ENCODE results near the gene PROX1.
A peak's percentile ranks its signal among the peaks of the same experiment; 100 is the strongest.

PROX1 gene

GRCh38 chr1:213987927-213988506 is at the start of gene PROX1:
Gene PROX1, plus strand, starts transcription at chr1:213987973. Its CDS starts 8,563 bp downstream, at chr1:213996536.
- DNase-seq (ENCODE audit: low read depth, low spot score), result peak; percentile 25

GRCh38 chr1:213938776-213939175 is 49.0 kb upstream of the PROX1 start:
- no peak for DNase-seq (ENCODE audit: low read depth, low spot score)

- DNase-seq (ENCODE audit: low read depth, low spot score), result no peak
Measured at GRCh38 chr1:213939888-213940287, 47.9 kb upstream of the PROX1 start.

GRCh38 chr1:213940947-213941346 is 46.8 kb upstream of the PROX1 start:
- no peak for DNase-seq (ENCODE audit: low read depth, low spot score)

- DNase-seq (ENCODE audit: low read depth, low spot score), result no peak
Measured at GRCh38 chr1:213942061-213942460, 45.7 kb upstream of the PROX1 start.

- DNase-seq (ENCODE audit: low read depth, low spot score), result no peak
Measured at GRCh38 chr1:213947200-213947801, 40.5 kb upstream of the PROX1 start.

GRCh38 chr1:213951876-213952275 is 35.9 kb upstream of the PROX1 start:
- no peak for DNase-seq (ENCODE audit: low read depth, low spot score)

GRCh38 chr1:213953806-213954205 is 34.0 kb upstream of the PROX1 start:
- DNase-seq (ENCODE audit: low read depth, low spot score), result no peak

- DNase-seq (ENCODE audit: low read depth, low spot score), result no peak
Measured at GRCh38 chr1:213956295-213956770, 31.4 kb upstream of the PROX1 start.

GRCh38 chr1:213958346-213958745 is 29.4 kb upstream of the PROX1 start:
- DNase-seq (ENCODE audit: low read depth, low spot score), result no peak

- DNase-seq (ENCODE audit: low read depth, low spot score), result no peak
Measured at GRCh38 chr1:213960963-213961362, 26.8 kb upstream of the PROX1 start.

GRCh38 chr1:213962508-213962907 is 25.3 kb upstream of the PROX1 start:
- no peak for DNase-seq (ENCODE audit: low read depth, low spot score)

- no peak for DNase-seq (ENCODE audit: low read depth, low spot score)
Measured at GRCh38 chr1:213966122-213966521, 21.7 kb upstream of the PROX1 start.

- DNase-seq (ENCODE audit: low read depth, low spot score), result no peak
Measured at GRCh38 chr1:213968146-213968825, 19.5 kb upstream of the PROX1 start.

GRCh38 chr1:213969958-213970555 is 17.7 kb upstream of the PROX1 start:
- no peak for DNase-seq (ENCODE audit: low read depth, low spot score)

- DNase-seq (ENCODE audit: low read depth, low spot score), result no peak
Measured at GRCh38 chr1:213972141-213972540, 15.6 kb upstream of the PROX1 start.

GRCh38 chr1:213973129-213973528 is 14.6 kb upstream of the PROX1 start:
- DNase-seq (ENCODE audit: low read depth, low spot score), result no peak

GRCh38 chr1:213976665-213977485 is 10.9 kb upstream of the PROX1 start:
- DNase-seq (ENCODE audit: low read depth, low spot score), result no peak

GRCh38 chr1:213977486-213977842 is 10.3 kb upstream of the PROX1 start:
- DNase-seq (ENCODE audit: low read depth, low spot score), result peak; percentile 19

- no peak for DNase-seq (ENCODE audit: low read depth, low spot score)
Measured at GRCh38 chr1:213977909-213978308, 9.9 kb upstream of the PROX1 start.

GRCh38 chr1:213979751-213980586 is 7.8 kb upstream of the PROX1 start:
- peak; percentile 58 for DNase-seq (ENCODE audit: low read depth, low spot score)

All from ELF-1 (cell line).